ENCODE results near the gene EXOC8.

EXOC8 gene, protein sequence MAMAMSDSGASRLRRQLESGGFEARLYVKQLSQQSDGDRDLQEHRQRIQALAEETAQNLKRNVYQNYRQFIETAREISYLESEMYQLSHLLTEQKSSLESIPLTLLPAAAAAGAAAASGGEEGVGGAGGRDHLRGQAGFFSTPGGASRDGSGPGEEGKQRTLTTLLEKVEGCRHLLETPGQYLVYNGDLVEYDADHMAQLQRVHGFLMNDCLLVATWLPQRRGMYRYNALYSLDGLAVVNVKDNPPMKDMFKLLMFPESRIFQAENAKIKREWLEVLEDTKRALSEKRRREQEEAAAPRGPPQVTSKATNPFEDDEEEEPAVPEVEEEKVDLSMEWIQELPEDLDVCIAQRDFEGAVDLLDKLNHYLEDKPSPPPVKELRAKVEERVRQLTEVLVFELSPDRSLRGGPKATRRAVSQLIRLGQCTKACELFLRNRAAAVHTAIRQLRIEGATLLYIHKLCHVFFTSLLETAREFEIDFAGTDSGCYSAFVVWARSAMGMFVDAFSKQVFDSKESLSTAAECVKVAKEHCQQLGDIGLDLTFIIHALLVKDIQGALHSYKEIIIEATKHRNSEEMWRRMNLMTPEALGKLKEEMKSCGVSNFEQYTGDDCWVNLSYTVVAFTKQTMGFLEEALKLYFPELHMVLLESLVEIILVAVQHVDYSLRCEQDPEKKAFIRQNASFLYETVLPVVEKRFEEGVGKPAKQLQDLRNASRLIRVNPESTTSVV

DNA sequence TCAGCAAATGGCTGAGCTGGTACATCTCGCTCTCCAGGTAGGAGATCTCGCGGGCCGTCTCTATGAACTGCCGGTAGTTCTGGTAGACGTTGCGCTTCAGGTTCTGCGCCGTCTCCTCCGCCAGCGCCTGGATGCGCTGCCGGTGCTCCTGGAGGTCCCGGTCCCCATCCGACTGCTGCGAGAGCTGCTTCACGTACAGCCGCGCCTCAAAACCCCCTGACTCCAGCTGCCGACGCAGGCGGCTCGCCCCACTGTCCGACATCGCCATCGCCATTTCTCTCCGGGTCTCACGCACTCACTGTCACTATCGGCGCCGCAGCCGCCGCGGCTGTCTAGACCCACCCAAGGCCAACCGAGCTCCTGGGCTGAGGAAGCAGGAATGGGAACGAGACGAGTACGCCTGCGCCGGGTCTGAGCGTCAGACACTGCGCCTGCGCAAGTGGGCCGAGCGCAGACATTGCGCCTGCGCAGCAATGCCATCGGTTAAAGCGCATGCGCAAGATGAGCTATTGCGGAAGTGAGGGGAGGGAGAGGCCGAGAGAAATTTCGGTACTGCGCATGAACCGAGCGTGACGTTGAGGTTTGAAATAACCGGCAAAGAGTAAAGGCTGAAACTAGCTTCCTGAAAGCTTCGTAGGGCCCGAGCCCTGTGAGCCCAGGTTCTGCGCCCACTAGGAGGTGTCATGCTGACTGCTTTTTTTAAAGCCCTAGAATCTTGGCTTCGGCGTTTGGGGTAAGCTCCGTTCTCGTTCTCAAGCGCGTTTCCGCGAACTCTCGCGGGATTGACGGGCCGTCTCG lies at the start of gene EXOC8:
Gene EXOC8 (minus strand): TSS at position 381 of the 798 bp plus-strand sequence. CDS start 107 bp downstream, at position 274.
- H3K4me3 ChIP-seq (ENCODE audit: low read length): peak within 1 kb of the TSS; percentile 100
- DNase-seq (ENCODE audit: low read depth): peak; percentile 92
- TF ChIP-seq, protein P1, sequence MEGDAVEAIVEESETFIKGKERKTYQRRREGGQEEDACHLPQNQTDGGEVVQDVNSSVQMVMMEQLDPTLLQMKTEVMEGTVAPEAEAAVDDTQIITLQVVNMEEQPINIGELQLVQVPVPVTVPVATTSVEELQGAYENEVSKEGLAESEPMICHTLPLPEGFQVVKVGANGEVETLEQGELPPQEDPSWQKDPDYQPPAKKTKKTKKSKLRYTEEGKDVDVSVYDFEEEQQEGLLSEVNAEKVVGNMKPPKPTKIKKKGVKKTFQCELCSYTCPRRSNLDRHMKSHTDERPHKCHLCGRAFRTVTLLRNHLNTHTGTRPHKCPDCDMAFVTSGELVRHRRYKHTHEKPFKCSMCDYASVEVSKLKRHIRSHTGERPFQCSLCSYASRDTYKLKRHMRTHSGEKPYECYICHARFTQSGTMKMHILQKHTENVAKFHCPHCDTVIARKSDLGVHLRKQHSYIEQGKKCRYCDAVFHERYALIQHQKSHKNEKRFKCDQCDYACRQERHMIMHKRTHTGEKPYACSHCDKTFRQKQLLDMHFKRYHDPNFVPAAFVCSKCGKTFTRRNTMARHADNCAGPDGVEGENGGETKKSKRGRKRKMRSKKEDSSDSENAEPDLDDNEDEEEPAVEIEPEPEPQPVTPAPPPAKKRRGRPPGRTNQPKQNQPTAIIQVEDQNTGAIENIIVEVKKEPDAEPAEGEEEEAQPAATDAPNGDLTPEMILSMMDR (conservative IDR thresholded peaks at IDR 0.05; ENCODE audit: low read length): no peak

DNA sequence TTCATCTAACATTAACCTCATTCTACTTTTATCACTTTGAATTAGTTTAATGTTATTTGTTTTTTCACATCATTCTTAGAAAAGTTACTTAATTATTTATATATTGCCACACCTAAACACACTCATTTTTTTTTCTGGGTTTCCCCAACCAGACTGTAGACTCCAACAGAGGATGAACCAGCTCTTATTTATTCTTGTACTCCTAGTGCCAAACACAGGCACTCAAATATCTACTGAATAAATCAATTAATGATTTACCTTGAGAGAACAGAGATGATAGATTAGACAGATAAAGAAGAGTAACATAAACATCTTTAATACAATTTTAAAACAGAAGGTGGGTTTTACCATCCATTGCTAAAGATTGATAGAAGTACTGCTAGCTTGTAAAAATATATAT lies 48.8 kb upstream of the EXOC8 start:
- TF ChIP-seq, protein P1 (conservative IDR thresholded peaks at IDR 0.05; ENCODE audit: low read length): no peak
- no peak overlapping the region for H3K4me3 ChIP-seq (ENCODE audit: low read length)
- no peak for DNase-seq (ENCODE audit: low read depth)

DNA sequence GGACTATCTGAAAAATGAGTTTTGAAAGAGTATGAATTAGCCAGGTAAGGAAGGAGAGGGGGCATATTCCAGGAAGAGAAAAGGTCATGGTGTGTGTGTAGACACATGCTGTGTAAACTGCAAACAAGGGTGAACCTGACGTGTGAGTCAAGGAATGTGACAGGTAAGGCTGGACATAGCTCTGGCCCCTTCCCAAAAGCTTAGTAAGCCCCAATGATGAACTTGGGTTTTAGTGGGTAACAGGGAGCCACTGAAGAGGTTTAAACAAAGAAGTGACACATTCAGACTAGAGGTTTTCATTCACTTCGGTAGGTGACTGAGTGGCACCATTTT lies 47.7 kb upstream of the EXOC8 start:
- no peak for DNase-seq (ENCODE audit: low read depth)
- TF ChIP-seq, protein P1 (conservative IDR thresholded peaks at IDR 0.05; ENCODE audit: low read length): no peak
- H3K4me3 ChIP-seq (ENCODE audit: low read length): no peak overlapping the region

DNA sequence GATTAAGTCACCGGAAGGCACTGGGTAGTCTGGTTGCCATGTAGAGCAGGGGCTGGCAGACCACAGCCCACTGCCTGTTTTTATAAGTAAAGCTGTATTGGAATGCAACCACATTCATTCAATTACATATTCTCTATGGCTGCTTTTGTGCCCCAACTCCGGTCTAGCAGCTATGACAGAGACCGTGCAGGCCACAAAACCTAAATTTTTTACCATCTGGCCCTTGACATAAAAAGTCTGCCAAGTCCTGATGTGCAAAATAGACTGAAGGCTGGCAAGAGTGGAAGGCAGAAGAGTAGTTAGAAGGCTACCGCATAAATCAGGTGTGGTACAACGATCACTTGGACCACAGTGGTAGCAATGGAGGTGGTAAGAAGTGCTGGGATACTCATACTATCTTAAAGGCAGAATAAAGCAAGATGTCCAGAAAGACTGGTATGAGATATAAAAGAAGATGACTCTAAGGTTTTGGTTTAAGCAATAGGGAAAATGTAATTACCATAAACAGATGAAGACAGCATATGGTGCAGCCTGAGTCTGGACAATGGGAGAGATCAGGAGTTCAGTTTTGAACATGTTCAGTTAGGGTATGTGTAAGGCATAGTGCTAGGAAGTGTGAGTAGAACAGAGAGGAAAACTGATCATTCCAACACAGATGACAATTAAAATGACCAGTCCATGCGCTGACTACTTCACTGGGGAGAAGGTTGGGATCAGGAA lies 47.2 kb upstream of the EXOC8 start:
- no peak overlapping the region for H3K4me3 ChIP-seq (ENCODE audit: low read length)
- no peak for DNase-seq (ENCODE audit: low read depth)
- TF ChIP-seq, protein P1 (conservative IDR thresholded peaks at IDR 0.05; ENCODE audit: low read length): no peak

DNA sequence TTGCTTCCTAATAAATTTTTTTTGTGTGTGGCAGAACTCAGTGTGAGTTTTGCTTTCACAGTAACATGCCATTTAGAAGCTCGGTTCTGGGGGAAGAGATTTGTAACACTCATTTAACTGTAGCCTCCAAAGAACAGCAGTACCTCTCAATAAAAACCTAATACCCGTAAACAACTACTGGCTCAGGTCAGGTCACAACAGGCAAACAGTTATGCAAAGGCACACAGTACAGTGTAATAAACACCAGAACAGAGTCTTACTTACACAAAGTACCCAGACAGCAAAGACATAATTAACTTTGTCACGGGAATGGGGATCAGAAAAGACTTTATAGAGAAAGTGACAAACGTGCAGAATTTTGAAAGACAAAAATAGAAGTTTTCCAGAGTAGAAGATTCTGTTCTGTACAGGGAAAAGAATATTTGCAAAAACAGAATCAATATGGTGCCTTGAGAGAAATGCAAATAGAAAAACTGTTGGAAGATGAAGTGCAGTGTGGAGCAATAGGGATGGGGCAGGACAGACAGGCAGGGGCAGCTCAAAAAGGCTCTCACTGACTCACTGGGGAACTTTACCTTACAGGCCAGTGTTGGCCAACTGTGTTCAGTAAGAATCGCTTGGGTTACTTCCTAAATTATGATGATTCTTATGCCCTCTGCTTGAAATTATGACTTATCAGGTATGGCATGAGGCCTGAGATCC lies 45.7 kb upstream of the EXOC8 start:
- TF ChIP-seq, protein P1 (conservative IDR thresholded peaks at IDR 0.05; ENCODE audit: low read length): no peak
- no peak for DNase-seq (ENCODE audit: low read depth)
- no peak overlapping the region for H3K4me3 ChIP-seq (ENCODE audit: low read length)

DNA sequence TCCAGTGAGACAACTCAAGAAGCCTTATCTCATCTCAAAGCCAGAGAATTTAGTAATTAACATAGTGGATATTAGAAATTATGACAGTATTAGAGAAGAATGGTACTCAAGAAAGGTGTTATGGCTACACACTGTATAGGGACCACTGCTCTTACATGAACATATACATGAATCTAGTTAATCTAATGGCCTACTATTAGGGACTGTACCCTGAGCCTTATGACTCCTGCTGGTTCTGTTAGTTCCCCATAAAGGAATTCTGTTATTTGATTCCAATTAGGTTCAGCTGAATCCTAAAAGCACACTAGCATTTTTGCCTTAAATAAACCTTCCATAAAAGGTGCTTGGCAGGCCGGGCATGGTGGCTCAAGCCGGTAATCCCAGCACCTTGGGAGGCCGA lies 44.8 kb upstream of the EXOC8 start:
- TF ChIP-seq, protein P1 (conservative IDR thresholded peaks at IDR 0.05; ENCODE audit: low read length): no peak
- no peak overlapping the region for H3K4me3 ChIP-seq (ENCODE audit: low read length)
- DNase-seq (ENCODE audit: low read depth): no peak
